ENCODE measurements around the gene TCF7L1.

TCF7L1 gene

DNA sequence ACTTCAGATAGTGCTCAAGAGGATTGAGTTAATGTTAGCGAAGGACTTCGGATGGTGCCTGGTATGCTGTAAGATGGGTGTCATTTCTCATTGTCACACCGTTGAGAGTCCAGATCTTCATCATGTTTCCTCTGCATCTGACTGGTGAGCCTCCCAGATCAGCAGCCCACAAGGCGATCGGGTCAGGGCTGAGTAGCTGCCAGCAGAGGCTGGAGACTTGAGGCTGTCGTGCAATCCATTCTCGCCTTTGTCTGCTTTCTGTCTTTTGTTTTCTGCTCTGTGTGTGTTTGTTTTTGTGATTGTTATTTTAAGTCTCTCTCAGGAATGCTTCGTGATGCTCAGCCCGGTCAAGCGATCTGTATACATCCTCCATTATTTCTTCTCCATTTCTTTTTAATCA is 98.8 kb downstream of the TCF7L1 start:
- no peak for DNase-seq

DNA sequence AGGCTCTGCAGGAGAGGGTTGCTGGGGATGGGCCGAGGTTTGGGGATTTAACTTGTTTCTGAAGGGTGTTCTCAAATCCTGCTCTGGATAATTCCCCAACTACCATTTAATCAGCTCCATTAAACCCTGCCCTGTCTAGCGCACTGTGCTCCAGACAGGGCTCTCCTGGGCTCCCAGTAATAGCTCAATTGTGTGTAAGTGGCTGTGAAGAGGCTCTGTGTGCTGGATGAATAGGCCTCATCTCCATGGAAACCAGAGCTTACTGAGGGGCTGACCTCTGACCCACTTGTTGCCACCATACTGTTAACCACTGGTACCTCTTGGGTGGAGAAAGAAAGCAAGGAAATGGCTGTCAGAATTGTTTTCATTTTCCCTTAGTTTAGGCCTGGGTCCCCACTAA is 101.7 kb downstream of the TCF7L1 start:
- no peak for DNase-seq

DNA sequence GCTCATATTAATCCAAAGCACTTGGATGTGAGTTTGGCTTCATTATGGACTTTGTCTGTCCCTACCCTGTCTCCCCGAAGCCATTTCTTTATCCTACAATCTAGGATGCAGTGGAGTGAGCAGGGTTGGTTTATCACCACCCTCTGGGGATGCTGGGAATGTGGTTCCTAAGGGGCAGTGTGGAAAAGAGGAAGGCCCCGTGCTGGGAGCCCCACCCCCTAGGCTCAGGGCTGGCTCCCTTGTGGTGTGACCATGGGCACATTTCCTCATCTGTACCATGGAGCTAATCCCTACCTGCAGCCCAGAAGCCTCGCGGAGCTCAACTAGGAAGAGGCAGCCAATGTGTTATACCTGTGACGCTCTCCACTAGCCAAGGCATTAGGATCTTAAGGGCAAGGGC is 102.1 kb downstream of the TCF7L1 start:
- DNase-seq: no peak

DNA sequence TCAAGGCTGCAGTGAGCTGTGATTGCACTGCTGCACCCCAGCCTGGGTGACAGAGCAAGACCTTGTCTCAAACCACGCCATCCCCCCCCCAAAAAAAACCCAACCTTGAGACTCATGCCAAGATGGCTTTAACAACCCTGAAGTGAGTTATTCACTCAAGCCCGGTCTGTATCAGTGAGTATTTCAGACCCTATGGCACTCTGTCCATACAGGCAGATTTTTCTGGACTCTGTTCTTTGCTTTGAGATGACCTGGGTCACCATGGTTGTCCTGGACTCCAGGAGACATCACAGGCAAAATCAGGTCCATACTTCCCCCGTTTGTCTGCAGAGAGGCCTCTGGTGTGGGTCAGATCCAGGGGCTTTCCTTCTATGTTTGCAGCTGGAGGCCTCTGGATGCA is 102.9 kb downstream of the TCF7L1 start:
- DNase-seq: no peak

DNA sequence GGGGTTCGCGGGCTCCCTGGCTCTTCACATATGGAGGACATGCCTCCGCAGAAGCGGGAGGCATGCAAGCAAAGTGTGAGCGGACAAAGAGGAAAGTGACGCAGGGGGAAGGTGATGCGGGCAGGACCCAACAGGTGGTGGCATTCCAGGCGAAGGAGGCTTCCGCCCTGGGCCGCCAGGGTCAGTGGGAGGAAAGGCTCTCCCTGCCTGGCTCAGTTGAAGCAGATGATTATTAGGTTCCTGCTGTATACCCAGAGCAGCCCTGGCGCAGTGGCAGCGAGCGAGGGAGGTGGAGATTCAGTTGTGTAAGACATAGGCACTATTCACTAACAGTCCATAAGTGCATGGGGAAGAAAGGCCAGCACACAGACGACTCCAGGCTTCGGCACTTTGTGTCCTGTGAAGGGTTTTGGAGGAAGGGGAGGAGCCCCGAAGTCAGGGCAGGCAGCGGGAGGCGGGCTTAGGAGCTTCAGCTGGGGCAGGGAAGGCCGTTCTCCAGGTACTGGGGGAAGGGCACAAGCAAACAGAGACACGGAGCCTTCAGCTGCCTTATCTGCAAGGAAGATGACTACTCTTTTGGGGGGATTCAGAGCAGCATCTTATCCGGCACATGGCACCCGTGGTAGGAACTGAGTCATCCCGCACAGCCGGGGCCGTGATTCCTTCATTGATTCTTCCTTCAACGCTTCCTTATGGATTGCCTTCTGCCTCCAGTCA is 104.8 kb downstream of the TCF7L1 start:
- no peak for DNase-seq

DNA sequence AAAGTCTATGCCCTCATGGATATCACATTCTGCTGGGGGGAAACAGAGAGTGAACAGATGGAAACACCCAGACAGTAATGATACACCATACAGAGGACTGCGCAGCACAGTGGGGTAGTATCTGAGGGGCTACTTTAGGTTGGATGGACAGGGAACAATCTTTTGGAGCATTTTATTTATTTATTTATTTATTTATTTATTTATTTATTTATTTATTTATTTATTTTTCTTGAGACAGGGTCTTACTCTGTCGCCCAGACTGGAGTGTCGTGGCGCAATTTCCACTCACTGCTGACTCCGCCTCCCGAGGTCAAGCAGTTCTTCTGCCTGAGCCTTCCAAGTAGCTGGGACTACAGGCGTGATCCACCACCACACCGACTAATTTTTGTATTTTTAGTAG is 105.4 kb downstream of the TCF7L1 start:
- no peak for DNase-seq

DNA sequence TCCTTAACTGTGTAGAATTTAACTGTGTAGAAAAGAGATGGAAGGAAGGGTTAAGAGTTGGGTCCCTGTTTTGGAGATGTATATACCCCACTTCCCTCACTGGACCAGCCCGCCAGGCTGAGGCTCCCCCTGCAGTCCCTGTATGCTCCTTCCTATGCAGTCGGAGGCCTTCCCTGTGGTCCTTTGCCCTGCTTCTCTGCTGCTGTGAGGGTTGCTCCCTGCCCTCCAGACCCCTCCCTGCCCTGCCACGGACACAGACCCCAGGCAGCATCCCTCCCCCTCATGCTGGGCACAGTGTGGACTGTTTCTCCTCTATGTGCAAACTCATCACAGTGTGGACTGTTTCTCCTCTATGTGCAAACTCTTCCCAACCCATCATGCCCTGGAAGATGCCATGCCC is 105.9 kb downstream of the TCF7L1 start:
- DNase-seq: no peak

DNA sequence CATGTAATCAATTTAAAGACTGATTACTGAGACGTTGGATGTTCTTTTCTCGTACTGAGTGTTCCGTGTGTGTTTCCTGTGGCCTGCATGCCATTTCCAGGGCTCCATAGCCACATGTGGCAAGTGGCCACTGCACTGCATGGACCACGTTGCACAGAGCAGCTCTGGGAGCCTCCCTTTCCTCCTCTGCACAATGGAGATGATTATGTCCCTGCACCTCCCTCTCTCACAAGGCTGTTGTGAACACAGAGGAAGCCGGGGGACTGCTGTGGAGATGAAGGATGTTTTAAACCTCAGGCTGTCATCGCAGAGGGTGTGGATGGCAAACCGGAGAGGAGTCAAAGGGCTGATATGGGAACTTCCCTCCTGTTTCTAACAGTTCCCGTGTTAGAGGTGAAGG is 106.9 kb downstream of the TCF7L1 start:
- no peak for DNase-seq

DNA sequence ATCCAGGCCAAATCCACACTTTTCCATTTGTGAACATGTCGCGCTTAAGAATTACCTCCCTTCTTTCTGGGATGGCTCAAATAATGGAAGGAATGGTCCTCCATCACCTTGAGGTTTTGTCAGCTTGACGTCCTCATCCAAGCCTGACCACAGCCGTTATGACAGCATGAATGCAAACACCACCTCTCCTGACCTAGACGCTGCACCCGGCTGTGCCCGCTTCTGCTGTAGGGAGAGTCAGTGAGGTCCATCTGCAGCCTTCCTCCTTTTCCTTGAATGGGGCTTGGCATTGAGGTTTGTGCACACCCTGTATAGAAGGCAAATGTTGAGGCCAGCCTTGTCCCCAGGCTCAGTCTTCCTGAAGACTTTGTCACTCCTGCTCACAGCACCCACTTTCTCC is 109.1 kb downstream of the TCF7L1 start:
- DNase-seq: no peak

DNA sequence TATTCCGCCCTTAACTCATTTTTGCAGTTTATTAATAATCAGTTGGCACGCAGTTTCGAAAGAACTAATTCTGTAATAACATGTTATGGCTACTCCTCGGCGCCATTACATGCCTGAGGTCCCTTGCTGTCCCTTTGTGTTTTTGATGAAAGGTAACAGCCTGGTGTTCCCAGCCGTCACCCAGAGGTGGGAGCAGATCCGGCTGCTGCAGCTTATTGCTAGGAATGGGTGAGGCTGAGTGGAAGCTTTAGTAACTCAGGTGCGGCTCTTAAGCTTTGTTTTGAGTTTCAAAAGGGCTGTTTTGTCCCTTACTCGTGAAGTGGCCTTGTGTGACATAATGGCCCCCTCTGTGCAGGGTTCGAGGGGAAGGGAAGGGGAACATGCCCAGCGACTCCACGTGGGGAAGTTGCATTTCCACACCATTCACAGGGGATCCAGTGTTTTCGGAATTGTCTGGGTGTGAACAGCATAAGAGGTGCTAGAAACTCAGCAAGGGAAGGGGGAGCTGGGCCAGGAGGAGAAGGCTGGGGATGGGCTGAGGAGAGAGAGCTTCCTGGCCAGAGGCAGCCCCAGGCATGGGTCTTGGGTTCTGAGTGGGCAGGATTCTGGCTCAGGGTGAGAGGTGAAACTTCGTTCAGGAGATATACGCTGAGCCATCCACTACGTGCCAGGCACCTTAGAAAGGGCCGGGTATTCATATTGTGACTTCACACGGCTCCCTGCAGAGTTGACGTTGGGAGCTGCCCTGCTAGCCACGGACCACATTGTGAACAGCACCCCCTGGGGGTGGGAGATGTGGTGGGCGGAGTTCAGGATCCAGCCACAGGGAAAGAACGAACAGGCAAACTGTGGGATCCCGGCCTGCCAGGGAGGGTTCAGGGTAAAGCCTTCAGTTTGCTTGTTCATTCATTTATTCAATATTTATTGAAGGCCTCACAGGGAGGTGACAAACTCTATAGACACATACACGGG is 110.2 kb downstream of the TCF7L1 start:
- no peak for DNase-seq

DNA sequence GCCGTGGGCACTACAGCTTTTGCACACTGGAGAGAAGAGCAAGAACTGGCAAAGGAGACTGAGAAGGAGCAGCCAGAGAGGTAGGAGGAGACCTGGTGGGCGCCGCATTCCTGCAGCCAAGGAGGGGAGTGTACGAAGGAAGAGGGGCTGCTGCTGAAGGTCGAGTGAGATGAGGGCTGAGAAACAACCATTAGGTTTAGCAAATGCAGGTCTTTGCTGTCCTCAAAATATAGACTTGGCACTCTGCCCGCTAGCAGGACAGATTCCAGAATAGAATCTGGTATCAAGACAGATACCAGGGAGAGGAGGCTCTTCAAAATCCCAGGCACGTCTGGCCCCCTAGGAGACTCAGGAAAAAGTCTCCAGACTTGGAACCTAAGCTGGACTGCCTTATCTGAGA is 111.6 kb downstream of the TCF7L1 start:
- DNase-seq: no peak

DNA sequence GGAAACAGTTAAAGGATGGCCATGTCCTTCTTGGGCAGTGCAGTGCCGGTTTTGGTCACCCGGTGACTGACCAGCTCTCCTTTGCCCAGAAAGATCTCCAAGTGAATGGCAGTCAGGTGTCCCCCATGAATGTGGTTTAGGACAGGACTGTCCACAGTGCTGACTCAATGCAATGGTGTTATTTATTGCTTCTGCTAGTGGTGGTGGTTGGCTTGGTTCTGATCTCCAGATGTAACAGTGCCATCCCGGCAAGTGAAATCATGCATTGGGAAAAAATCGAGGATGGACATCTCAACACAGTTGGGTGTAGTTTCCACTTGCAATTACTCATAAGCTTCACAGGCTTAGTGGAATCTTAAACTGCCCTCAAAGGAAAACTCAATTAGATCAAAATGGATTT is 112.7 kb downstream of the TCF7L1 start:
- no peak for DNase-seq

DNA sequence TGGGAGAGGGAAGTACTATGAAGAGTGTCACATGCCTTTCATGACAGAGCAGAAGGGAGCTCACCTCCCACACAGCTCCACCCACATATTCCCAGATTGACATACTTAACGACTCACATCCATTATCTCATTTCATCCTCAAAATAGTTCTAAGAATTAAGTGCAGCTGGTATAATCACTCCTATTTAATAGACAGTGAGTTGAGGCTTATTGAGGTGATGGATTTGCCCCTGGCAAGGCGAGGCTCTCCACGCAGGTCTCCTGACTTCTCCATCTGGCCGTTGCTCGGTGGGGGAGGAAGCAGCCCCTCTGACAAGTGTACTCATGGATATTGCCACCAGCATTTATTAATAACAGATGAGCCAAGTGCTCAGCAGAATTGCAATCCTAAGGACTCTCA is 113.2 kb downstream of the TCF7L1 start:
- DNase-seq: no peak

DNA sequence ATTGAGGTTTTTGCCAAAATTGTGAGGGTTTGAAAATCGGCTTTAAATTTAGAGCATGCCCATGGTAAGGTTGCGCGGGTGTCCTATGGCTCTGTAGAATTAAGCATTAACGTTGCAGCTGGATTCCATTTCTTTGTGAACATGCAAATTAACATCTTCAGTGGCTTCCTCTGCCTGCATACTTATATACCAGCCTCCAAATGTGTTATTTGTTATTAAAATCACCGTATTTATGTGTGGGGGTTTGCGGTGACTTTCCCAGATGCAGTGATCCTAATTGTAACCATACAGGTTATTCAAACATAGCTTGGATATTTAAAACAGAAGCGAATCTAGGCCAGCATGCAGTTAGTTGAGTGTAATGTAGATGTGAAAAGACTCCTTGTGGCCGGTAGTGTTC is 114.4 kb downstream of the TCF7L1 start:
- DNase-seq: no peak

DNA sequence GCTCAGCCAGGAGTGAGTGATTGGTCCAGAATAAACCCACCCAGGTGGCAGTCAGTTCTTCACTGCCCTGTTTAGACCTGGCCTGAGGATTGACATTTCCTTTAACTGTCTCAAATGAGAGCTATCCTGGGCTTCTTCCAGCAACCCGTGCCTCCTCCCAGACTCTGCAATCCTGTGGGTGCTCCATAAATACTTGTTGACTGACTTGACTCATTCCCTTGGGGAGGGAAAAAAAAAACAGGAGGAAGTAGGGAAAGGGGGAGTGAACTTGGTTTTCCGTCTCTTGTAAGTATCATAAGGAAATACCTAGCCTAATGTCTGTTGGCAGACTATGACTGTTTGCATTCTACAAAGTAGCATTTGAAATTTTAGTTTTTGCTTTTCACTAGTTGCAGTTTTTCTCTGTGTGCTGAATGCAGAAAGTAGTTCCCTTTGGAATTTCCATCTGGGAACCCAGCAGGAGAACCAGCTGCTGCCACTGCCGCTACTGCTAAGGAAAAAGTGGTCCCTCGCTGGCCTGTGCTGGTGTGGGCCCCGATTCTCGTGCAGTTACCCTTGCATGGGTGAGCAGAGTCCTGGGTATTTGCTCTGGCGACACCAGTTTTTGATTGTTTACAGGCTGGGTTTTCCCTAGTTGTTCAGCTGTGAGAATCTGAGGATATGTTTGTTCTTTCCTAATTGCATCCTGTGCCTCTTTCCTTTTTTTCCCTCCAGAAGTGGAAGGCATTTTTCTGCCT is 115.7 kb downstream of the TCF7L1 start:
- DNase-seq: no peak

DNA sequence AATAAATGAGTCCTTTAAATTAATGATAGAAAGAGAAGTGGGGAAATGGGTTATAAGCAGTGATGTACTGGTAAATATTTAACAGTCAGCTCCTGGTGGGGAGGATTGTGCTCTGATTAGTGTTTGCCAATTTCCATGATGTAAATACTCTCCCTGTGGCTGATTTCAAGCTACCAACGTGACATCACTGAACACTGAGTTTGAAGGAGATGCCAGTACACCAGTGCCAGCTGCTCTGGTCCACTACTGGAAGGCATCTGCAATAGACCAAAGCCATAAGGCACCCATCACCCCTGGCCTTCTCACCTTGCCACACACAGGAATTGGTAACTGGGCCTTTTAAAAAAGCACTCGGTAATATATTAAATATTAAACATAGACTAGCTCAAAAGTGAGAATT is 116.9 kb downstream of the TCF7L1 start:
- DNase-seq: no peak

DNA sequence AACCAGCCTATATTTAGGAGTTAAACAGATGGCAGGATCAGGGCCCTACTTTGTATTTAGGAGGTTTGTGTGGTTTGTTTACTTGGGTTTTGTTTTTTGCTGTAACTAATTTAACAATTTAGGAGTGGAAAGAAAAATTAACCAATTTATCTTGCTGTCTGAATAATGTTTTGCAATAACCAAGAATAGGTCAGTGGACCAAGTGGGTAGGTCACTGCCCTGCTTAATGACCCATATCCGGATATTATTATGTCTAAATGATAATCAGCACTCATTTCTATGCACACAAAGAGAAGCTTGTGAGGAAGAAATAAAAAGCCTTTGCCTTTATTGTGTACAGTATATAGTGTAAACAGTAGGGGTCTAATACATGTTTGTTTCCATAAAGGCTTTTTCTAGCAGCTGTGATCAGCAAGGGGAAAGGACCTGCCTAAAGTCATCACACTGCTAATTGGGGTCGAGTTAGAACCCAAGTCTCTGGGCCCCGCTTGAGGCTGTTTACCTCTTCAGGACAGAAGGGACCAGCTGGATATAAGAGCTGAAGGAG is 118.0 kb downstream of the TCF7L1 start:
- no peak for DNase-seq

DNA sequence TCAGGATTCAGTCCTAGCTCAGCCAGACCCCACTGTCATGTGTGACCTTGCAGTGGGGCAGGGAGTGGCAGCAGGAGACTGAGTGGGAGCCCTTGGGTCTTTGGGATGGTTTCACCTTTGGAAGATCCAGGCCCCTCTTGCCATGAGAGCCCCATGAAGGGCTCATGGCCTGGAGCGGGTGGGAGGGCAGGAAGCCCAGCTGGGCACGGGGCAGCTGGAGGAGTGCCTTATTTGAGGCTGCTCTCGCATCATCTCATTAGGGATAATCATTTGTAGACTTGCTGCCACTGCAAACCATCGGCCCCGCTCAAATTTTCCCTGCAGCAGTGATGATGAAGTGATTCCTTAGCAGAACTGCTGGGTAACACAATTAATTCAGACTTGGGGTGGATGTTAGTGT is 120.7 kb downstream of the TCF7L1 start:
- no peak for DNase-seq

DNA sequence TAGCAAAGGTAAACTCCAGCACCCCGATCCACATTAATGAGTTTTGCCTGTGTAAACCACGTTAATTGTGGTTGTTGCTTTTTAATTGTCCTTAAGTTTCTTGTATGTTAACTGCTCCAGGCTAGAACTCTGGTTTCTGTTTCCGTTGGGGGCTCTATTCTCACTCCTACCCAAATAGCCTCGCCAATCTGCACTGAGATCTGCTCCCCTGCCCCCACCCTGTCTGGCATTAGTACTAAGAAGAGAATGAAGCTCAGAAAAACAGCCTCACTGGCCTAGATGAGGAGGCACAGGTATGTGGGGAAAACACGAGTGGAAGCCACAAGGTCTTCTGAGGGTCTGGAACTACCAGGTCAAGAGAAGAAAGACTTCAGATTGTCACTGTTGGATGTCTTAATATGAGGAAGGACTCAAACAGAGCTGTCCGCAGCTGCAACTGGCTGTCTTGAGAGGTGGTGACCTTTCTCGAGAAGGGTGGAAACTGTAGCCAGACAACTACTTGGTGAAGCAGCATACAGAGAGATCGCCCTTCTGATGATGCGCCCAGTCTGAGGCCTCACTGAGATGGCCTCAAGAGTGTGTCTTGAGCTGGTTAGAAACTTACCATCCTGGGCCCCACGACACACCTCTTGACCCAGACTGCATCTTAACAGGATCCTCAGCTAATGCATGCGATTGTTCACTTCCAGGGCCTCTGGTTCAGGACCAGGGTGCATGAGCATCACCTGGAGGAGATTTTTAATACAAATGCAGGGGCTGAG is 121.5 kb downstream of the TCF7L1 start:
- DNase-seq: no peak

DNA sequence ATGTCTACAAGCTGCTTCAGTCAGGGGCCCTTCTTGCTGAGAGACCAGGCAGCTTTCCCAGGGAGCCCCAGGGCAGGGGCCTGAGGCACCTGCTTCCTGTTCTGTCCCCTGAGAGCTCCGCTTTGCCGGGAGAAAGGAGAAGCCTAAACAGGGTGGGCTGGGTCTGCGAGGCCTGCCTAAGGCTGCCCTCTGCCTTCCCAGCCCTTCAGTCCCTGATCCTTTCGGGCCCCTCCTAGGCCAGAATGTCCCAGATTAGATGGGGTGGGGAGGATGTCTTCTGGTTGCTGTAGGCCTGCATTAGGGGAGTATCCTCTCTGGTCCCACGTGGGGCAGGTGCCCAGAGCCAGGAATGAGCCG is 122.2 kb downstream of the TCF7L1 start:
- DNase-seq: no peak

DNA sequence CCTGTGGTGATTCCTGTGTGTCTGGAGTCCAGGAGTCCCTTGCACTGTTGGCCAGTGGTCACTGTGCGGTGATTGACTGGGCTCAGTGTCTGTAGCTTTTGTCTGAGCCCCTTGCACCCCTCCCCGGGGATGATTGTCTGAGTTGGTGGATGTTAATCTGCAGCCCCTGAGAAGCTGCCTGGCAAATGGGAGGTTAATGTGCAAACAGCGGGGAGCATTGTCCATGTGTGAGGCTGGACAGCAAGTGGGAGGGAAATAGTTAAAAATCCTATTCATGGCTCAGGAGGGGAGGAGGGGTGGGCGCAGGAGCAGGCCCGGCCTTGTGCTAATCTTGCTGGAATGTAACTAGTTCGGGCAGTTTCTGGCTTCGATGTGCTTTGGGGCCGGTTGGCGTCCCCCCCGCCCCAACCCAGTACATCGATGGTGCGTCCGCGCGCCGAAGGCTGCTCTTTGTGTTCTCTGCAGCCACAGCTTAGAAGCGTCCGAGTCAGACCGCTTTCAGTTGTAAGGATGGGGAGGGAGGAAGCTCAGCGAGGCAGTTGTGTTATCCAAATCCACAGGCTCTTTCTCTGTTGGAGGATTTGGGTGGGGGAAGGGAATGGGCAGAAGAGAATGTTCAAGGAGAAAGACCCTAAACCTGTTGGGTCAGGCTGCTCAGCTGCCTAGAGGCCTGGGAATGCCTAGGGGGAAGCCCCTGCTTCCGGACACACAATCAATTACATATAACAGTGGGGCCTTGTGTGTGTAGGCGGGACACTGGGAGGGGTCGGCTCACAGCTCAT is 122.8 kb downstream of the TCF7L1 start:
- no peak for DNase-seq

Data from bone marrow (tissue), 2 donors.